Peyer's patch (tissue), 4 donors: Measurements from ENCODE around the gene PHRF1. TPM values are rescaled to one million over a fixed set of nuclear protein-coding genes. Genes with fewer than 3 reads are reported as not detected.

Source experiments
- DNase-seq, 3 donors: peaks; one replicate each; pipeline ENCODE4 v3.0.0-alpha.2; 2017 to 2019
- H3K27ac ChIP-seq, 4 donors: fragments of 200-600 bp; sonication (generic); one replicate each; pipeline ENCODE4 v1.5.1; 2016 to 2019
- H3K27me3 ChIP-seq, 2 donors: fragments of 200-600 bp; sonication (generic); one replicate each; pipeline ENCODE4 v1.5.1; 2019
- H3K36me3 ChIP-seq, 3 donors: fragments of 200-600 bp; sonication (generic); one replicate each; pipeline ENCODE4 v1.5.1; 2016 to 2019
- H3K4me1 ChIP-seq, 4 donors: fragments of 200-600 bp; sonication (generic); one replicate each; pipeline ENCODE4 v1.5.1; 2016 to 2019
- H3K4me3 ChIP-seq, 4 donors: fragments of 200-600 bp; sonication (generic); 1 replicate in 3 of 4; 2 replicates in 1 of 4; pipeline ENCODE4 v1.5.1; 2016 to 2019; ENCODE audit warnings: mild to moderate bottlenecking in 1 of 4
- H3K9me3 ChIP-seq, 4 donors: fragments of 200-600 bp; sonication (generic); one replicate each; pipeline ENCODE4 v1.5.1; 2016 to 2019; ENCODE audit warnings: mild to moderate bottlenecking in 1 of 4
- CTCF ChIP-seq, 6 experiments: fragments of 450-650 bp in 4 of 6; fragments of 200-600 bp in 2 of 6; sonication (generic) in 1 of 6; IDR thresholded peaks; one replicate each; pipeline ENCODE4 v1.5.1; 2017 to 2019; ENCODE audit warnings: antibody characterized with exemption in 6 of 6, mild to moderate bottlenecking in 3 of 6, moderate library complexity in 1 of 6
- POLR2A ChIP-seq, 2 donors: fragments of 450-650 bp; IDR thresholded peaks; one replicate each; pipeline ENCODE4 v1.5.1; 2017; ENCODE audit warnings: antibody characterized with exemption in 2 of 2, mild to moderate bottlenecking in 2 of 2, moderate library complexity in 2 of 2
- total RNA-seq, 4 donors: library from RNA; depleted of rRNA; stranded (reverse); fragments of >200 nt; gene quantifications; one replicate each; pipeline ENCODE4 v1.1.0, GENCODE V29; 2016

Gene PHRF1
- total RNA-seq, 4 donors from 2014 or later = 48.4 to 88.0 (median 57.8) TPM

GRCh38 chr11:617199-617911, 41.1 kb downstream of the PHRF1 start:
- H3K4me1 ChIP-seq = peaks cover 8 to 44% (median 23%) of the 10 kb centered on the region in 4 donors
- no peak for DNase-seq
- peaks cover 0 to 37% (median 0%) of the 10 kb centered on the region in 3 donors for H3K36me3 ChIP-seq

GRCh38 chr11:617912-618682, 41.8 kb downstream of the PHRF1 start:
- Histone ChIP-seq H3K27me3 (no peaks in the 10 kb centered on the region), H3K4me3 (no peak overlapping the region), H3K27ac (no peak overlapping the region), H3K36me3 (peaks cover 0 to 31% (median 0%) of the 10 kb centered on the region in 3 donors), H3K9me3 (no peaks in the 10 kb centered on the region), H3K4me1 (peaks cover 6 to 37% (median 21%) of the 10 kb centered on the region in 4 donors)
- TF ChIP-seq POLR2A (IDR thresholded peaks at IDR 0.05) (no peak), CTCF (IDR thresholded peaks at IDR 0.05) (no peak)
- no peak for DNase-seq

More at GRCh38 chr11:617199-617911, 41.1 kb downstream of the PHRF1 start:
- no peak overlapping the region for H3K27ac ChIP-seq
- H3K9me3 ChIP-seq = no peaks in the 10 kb centered on the region
- TF ChIP-seq POLR2A (IDR thresholded peaks at IDR 0.05) (no peak), CTCF (IDR thresholded peaks at IDR 0.05) (no peak)
- H3K27me3 ChIP-seq = no peaks in the 10 kb centered on the region
- no peak overlapping the region for H3K4me3 ChIP-seq

- no peak overlapping the region for H3K27ac ChIP-seq
- H3K36me3 ChIP-seq = peaks cover 0 to 34% (median 0%) of the 10 kb centered on the region in 3 donors
- H3K4me1 ChIP-seq = peaks cover under 1 to 34% (median 15%) of the 10 kb centered on the region in 4 donors
- no peak for TF ChIP-seq POLR2A (IDR thresholded peaks at IDR 0.05)
- no peak for TF ChIP-seq CTCF (IDR thresholded peaks at IDR 0.05)
- H3K9me3 ChIP-seq = no peaks in the 10 kb centered on the region
- H3K4me3 ChIP-seq = no peak overlapping the region
- no peaks in the 10 kb centered on the region for H3K27me3 ChIP-seq
- DNase-seq = no peak
Measured at GRCh38 chr11:618856-619627, 42.8 kb downstream of the PHRF1 start.

GRCh38 chr11:619628-620050, 43.4 kb downstream of the PHRF1 start:
- DNase-seq = no peak
- no peaks in the 10 kb centered on the region for H3K9me3 ChIP-seq
- H3K4me3 ChIP-seq = no peak overlapping the region
- peaks cover 0 to 28% (median 9%) of the 10 kb centered on the region in 4 donors for H3K4me1 ChIP-seq
- no peak overlapping the region for H3K27ac ChIP-seq
- H3K27me3 ChIP-seq = no peaks in the 10 kb centered on the region
- H3K36me3 ChIP-seq = peaks cover 0 to 34% (median 0%) of the 10 kb centered on the region in 3 donors
- TF ChIP-seq POLR2A (IDR thresholded peaks at IDR 0.05) (no peak), CTCF (IDR thresholded peaks at IDR 0.05) (no peak)

GRCh38 chr11:620201-620600, 43.9 kb downstream of the PHRF1 start:
- H3K27ac ChIP-seq = no peak overlapping the region
- TF ChIP-seq CTCF (IDR thresholded peaks at IDR 0.05) (no peak), POLR2A (IDR thresholded peaks at IDR 0.05) (no peak)
- peaks cover 0 to 23% (median 4%) of the 10 kb centered on the region in 4 donors for H3K4me1 ChIP-seq
- DNase-seq = no peak
- H3K36me3 ChIP-seq = peaks cover 0 to 34% (median 0%) of the 10 kb centered on the region in 3 donors
- no peak overlapping the region for H3K4me3 ChIP-seq
- H3K27me3 ChIP-seq = no peaks in the 10 kb centered on the region
- H3K9me3 ChIP-seq = no peaks in the 10 kb centered on the region
